Umbilical cord (tissue), 2 donors: ENCODE data around the gene BCKDHA. TPM values are rescaled to one million over a fixed set of nuclear protein-coding genes. Genes with fewer than 3 reads are reported as not detected.
"Not testable (repeated sequence)": the region's sequence is repeated elsewhere in the genome, so short reads cannot be mapped to it uniquely, and the experiment has no call there.

Source experiments
- DNase-seq: peaks from one replicate; pipeline ENCODE4 v3.0.0-alpha.2; 2015; ENCODE audit warnings: low spot score
- total RNA-seq: library from RNA; depleted of rRNA; stranded (reverse); fragments of >200 nt; gene quantifications from one replicate; pipeline ENCODE4 v1.2.3, GENCODE V29; 2014; ENCODE audit warnings: low replicate concordance; ENCODE audit not compliant: insufficient read depth

BCKDHA gene
- total RNA-seq, 1 donor from 2014 or later: 31.1 TPM

DNA sequence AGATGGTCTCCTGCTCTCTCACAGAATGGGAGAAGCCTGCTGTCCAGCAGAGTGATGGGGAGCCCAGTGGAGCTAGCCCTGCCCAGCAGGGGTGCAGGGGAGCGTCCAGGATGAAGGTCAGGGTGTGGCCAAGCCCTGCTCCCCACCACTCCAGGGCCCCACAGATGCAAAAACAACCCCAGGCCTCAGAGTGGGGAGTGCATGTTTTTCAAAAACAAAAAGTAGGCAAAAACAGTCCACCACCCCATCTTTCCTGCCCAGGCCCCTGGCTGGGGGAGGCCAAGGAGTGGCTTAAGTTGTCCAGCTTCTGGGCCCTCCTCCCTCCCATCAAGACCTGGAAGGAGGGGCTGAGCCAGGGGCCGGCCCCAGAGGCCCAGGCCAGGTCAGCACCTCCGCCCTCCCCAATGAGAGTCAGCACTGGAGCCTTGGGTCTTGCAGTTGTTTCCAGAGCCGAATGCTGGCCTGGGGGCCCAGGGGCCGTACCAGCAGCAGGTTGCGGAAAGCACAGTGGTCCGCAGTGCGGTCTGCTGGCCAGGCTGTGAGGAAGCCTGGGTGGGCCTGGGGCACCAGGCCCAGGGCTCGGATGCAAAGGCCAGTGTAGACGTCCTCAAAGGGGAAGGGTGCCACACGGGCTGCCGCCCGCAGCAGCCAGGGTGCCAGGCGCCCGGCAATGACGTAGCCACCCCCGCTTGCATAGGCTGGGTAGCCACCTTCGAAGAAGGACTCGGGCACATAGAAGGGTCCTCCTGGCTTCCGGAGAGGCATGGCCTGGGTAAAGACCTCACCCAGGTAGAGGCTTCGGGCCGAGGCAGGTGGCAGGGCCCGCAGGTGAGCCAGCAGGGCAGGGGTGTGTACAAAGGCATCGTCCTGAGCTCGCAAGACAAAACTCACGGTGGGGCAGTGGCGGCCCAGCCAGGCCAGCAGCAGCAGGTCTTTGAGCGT is 27.8 kb downstream of the BCKDHA start:
- no peak for DNase-seq

DNA sequence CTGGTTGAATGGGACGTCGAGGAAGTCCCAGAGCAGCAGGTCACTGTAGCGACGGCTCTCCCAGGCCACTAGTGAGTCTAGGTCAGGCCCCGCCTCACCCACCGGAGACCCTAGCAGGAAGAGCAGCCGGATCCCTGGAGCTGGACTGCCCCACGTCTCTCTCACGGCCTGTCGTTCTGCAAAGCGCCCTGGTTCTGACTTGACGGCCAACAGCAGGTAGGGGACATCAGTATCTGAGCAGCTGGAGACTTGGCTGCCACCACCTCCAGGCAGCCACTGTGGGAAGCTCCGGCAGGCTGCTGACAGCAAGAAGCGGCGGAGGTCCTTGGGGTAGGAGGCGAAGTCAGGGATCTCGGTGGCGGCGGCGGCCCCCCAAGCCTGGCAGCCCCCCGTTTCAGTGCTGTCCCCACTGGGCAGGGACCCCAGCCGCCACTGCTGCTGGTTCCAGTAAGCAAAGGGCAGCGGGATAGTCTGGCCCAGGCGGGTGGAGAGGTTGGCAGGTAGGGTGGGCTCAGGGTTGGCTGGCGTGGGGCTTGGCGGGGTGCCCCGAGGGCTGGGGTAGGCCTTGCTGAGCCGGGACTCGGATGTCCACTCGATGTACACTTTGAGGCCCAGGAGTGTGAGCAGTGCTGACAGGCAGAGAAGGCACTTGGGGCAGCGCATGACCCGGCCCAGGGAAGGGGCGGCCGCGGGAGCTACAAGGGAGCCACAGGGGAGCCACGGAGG is 28.7 kb downstream of the BCKDHA start:
- no peak for DNase-seq

DNA sequence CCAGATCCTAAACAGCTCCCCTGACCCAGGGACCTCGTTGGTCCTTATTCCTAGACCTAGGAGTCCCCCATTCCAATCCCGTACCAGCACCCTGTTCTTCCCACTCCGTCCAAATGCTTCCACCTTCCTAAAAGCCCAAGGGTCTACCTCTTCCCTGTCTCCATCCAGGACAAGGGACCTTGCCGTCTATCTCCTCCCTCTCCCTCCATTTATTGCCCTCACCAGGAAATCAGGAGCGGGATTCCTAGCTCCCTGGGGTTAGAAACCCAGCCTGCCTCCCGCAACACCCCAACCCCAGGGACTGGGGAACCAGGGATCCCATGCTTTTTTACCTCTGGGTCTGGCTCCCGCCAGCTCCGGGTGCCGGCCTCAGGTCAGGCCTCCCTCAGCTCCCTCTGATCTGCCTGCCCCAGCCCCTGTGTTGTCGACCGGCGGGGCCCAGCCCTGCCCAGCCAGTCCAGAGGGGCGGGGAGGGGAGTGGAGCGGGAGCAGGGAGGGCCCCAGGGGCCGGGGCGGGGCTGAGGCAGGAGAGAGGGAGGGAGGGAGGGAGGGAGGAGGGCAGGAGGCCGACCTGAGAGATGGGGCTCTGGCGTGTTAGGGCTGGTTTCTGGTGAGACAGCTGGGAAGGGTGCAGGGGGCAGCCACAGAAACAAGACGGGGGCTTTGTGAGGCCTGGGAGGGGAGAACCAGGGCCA is 29.5 kb downstream of the BCKDHA start, which contains the start of gene B3GNT8:
B3GNT8 (minus strand) TSS at position 423 of the 695 bp plus-strand sequence. CDS start 596 bp downstream, outside the sequence.
- peak; percentile 93 for DNase-seq

GRCh38 chr19:41427647-41428480 is 30.2 kb downstream of the BCKDHA start:
- peak; percentile 31 for DNase-seq

- DNase-seq: no peak
These were observed 30.9 kb downstream of the BCKDHA start for GRCh38 chr19:41428481-41428859.

DNA sequence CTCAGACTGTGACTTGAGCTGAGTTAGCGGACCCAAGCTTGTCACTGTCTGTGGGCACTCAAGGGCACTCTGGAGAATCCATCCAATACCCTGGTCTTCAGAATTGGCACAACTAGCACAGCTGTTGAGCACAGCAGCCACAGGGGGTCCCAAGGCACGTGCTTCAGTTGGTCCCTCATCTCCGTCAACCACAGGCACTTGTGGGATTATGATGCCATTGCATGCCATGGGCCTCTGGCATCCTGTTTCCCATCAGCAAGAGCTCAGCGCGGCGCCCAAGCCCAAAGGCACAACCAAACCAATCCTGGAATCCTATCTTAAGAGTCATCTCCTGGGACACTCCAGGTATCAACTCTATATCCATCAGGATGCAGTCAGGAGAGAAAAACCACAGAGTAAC is 33.3 kb downstream of the BCKDHA start:
- DNase-seq: no peak

GRCh38 chr19:41431426-41432386 is 34.1 kb downstream of the BCKDHA start:
- peak; percentile 42 for DNase-seq

DNA sequence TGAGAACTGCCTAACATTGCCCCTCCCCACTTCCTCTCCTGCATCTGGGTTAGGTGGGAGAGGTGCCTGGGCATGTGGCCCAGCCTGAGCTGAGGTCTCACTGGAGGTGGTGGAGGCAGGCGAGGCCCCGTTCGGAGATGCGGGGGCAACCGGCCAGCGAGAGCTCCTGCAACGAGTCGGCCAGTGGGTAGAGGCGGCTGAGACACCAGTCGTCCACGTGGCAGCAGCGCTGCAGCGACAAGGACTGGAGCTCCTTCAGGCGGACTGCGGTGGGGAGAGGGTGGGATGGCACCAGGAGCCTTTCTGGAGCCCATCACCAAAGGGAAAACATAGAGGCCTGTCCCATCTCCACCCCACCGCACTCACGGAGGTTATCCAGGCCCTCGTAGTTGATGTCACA is 35.6 kb downstream of the BCKDHA start:
- no peak for DNase-seq

- DNase-seq: no peak
These were observed 36.8 kb downstream of the BCKDHA start for GRCh38 chr19:41434450-41434849.

GRCh38 chr19:41435376-41435775 is 37.8 kb downstream of the BCKDHA start:
- DNase-seq: not testable (repeated sequence)

DNA sequence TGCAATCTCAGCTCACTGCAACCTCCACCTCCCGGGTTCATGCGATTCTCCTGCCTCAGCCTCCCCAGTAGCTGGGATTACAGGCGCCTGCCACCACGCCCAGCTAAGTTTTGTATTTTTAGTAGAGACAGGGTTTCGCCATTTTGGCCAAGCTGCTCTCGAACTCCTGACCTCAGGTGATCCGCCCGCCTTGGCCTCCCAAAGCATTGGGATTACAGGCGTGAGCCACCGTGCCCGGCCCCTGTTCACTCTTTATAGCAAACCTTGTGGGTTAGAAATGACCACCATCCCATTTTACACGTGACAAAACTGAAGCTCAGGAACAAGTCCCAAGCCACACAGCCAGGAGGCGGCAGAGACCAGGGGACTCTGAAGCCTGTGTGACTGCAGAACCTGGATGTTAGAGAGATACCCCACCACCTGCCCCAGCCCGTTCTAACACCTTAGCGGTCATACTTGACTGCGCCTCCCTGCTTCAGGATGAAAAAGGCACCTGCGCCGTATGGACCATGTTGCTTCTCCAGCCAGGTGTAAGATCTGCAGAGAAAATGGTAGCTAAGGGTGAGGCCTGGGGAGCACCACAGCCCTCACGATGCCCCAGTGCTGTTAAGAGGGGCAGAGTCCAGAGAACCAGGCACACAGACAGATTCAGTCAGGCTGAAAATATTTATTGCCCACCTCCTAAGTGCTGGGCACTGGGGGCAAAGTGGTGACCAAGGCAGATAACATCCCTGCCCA is 38.5 kb downstream of the BCKDHA start:
- DNase-seq: no peak

DNA sequence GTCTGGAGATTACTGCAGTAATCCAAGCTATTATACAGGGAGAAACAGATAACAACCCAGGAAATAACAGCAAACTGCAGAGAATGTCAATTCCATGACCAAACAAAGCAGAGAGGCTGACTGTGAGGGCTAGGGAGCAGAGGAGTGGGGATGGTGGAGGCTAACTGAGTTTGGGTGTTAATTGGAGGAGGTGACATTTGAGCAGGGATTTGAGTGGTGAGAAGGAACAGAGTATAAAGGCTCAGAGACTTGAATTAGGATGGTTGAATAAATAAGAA is 39.0 kb downstream of the BCKDHA start:
- DNase-seq: no peak

DNA sequence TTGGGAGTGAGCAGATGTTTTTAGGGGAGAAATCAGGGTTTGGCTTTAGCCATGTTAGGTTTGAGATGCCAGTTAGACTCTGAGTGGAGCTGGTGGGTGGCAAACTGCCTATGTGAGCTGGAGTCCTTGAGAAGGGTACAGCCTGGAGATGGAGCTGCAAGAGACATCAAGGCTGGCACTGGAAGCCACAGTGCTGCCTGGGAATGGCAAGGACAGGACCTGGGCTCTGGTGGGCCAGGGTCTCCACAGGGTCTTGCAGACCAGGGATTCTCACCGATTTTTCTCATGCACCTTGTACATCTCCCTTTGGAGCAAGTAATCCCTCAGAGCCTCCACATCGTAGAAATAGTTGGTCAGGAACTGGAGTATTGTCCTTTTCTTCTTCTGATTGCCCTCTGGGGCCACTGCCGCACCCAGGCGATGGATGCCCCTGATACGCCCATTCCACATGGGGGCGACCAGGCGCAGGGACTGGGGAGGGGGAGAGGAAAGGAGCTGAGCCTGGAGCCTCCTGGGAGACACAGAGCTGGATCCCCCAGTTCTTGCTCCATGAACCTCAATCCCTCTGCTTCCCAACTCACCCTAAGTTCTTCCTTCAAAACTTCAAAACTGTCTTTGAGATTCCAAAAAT is 40.4 kb downstream of the BCKDHA start:
- no peak for DNase-seq

DNA sequence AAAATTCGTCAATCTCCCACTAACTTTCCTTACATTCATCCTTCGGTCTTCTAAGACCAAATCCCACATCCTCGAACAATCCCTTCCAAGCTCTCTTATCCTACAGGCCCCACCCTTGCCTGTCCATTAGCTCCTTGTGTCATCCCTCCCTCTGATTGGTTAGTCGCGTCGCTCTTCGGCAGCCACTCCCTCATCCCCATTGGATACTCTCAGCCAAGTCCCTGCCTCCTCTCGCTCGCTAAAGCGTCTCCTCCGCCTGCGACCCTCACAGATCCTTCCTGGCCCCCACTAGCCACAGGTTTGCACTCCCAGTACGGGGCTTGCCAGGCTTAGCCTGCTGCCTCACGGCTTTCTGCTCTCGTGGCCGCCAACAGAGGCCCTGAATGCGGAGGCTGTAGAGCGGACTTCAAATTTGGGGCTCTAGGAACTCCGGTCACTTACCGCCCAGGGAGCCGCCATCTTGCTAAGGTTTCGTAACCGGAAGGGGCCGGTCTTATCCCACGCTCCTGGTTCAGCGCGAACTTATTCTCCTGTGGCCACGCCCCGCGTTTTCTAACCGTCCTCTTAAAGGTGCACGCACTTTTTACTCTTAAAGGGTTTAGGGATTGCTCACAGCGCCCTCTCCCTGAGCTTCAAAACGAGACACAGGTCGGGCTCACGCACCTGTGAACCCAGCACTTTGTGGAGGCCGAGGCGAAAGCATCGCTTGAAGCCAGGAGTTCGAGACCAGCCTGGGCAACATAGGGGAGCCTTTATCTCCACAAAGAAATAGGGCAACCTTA is 42.0 kb downstream of the BCKDHA start, which contains the start of gene DMAC2:
DMAC2 (minus strand) TSS at position 472 of the 782 bp plus-strand sequence; CDS start at position 459, 13 bp downstream.
- DNase-seq: peak; percentile 99

GRCh38 chr19:41441321-41441945 is 43.8 kb downstream of the BCKDHA start:
- DNase-seq: no peak

DNA sequence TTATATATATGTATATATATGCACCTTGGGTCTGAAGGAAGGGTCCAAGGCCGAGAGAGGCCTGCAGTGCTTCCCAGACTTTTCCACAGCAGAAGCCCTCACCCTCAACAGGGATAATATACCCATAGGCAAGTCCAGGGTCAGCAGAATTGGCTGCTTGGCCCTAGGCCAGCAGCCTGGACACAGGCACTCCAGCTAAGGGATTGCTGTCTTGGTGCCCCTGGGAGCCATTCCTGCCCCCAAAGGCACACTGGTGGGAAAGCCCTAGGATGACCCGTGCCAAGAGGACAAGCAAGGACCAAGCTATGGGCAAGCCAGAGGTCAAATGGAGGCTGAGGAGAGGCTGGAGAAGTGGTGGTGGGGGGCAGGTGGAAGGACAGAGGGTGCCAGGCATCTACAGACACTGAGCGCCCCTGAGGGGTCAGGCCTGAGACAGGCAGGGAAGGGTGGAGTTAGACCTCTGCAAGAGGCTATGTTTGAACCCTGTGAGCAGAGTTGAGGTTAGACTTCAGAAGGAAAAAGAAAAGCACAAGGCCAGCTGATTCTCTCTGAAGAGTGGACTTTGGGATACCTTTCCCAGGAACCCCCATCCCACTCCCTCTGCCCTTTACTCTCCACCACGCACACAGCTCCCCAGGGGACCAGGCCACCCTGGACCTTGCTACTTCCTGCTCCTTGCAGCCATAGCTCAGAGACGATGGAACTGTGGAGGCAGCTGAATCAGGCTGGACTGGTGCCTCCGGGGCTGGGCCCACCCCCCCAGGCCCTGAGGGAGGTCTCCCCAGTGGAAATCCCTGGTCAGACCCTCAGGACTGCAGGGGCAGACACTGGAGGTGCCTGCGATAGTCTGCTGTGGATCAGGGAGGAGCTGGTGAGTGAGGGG is 45.1 kb downstream of the BCKDHA start, which contains the start of gene ERICH4:
ERICH4 (plus strand) TSS at position 684 of the 883 bp plus-strand sequence; CDS start at position 698, 14 bp downstream.
- DNase-seq: no peak
